B cell (primary cell): ENCODE measurements around the gene GARIN5A. TPM values are rescaled to one million over a fixed set of nuclear protein-coding genes. Genes with fewer than 3 reads are reported as not detected.

Experiments used
- ATAC-seq: fragments of 200-7000 bp; cut with Tn5 transposase; one replicate; pipeline ENCODE4 v1.10.0; 2021; ENCODE audit warnings: low read depth, mild to moderate bottlenecking, moderate number of reproducible peaks, moderate library complexity
- CTCF ChIA-PET: fragments of 350-600 bp; sonication (Branson Sonifier 250); formaldehyde crosslinking; loops from one replicate; lab custom pipeline; 2021; ENCODE audit warnings: antibody characterized with exemption, inconsistent platforms; lab: Charles Lee
- POLR2A ChIA-PET: fragments of 350-600 bp; sonication (Branson Sonifier 250); formaldehyde crosslinking; loops from one replicate; lab custom pipeline; 2021; ENCODE audit warnings: antibody characterized with exemption; lab: Charles Lee
- DNase-seq: peaks from one replicate; pipeline ENCODE4 v3.0.0; 2013
- H2AFZ ChIP-seq: 2 replicates; pipeline ENCODE4 v1.6.1; 2012; ENCODE audit warnings: mild to moderate bottlenecking, low read depth, low read length; ENCODE audit not compliant: insufficient read depth, poor library complexity, severe bottlenecking
- H3K27ac ChIP-seq, 2 donors: 1 replicate in 1 of 2; 2 replicates in 1 of 2; pipeline ENCODE4 v1.5.1; 2012 to 2013; ENCODE audit warnings: low read length in 2 of 2, mild to moderate bottlenecking in 2 of 2, moderate library complexity in 1 of 2
- H3K27me3 ChIP-seq, 4 experiments: fragments of 200-600 bp in 1 of 4; sonication (generic) in 1 of 4; replicated peaks in 1 of 4; 1 replicate in 2 of 4; 2 replicates in 2 of 4; pipeline versions ENCODE4 v1.6.1 to v1.7.0; 2013 to 2016; ENCODE audit warnings: low read length in 3 of 4, mild to moderate bottlenecking in 2 of 4, mixed read lengths in 1 of 4, moderate library complexity in 1 of 4; ENCODE audit not compliant: insufficient read depth in 4 of 4, control insufficient read depth in 3 of 4; ENCODE audit errors: control extremely low read depth in 1 of 4
- H3K36me3 ChIP-seq, 2 experiments: replicated peaks in 1 of 2; 1 replicate in 1 of 2; 2 replicates in 1 of 2; pipeline versions ENCODE4 v1.6.1 to v1.7.1; 2013; ENCODE audit warnings: low read length in 1 of 2; ENCODE audit not compliant: insufficient read depth in 2 of 2, control insufficient read depth in 1 of 2; ENCODE audit errors: control extremely low read depth in 1 of 2, extremely low read depth in 1 of 2
- H3K4me1 ChIP-seq, 2 donors: fragments of 200-600 bp in 1 of 2; sonication (generic) in 1 of 2; 1 replicate in 1 of 2; 2 replicates in 1 of 2; pipeline versions ENCODE4 v1.5.1 to v1.6.1; 2013 to 2017; ENCODE audit warnings: low read length in 2 of 2; ENCODE audit not compliant: control insufficient read depth in 2 of 2, insufficient read depth in 2 of 2
- H3K4me2 ChIP-seq: replicated peaks from 2 replicates; pipeline ENCODE3; 2012; ENCODE audit warnings: mild to moderate bottlenecking, low read depth, low read length; ENCODE audit not compliant: poor library complexity, severe bottlenecking
- H3K4me3 ChIP-seq, 5 experiments: fragments of 200-600 bp in 1 of 5; sonication (generic) in 1 of 5; 1 replicate in 3 of 5; 2 replicates in 2 of 5; pipeline versions ENCODE4 v1.5.1 to v1.7.0; 2011 to 2016; ENCODE audit warnings: low read length in 4 of 5, mild to moderate bottlenecking in 4 of 5, low read depth in 2 of 5, control low read depth in 1 of 5, moderate library complexity in 1 of 5; ENCODE audit not compliant: insufficient read depth in 1 of 5; ENCODE audit errors: control extremely low read depth in 1 of 5, extremely low read depth in 1 of 5
- H3K79me2 ChIP-seq: fragments of 200-600 bp; sonication (generic); one replicate; pipeline ENCODE4 v1.6.0; 2016; ENCODE audit warnings: low read length; ENCODE audit not compliant: control insufficient read depth, insufficient read depth
- H3K9ac ChIP-seq: fragments of 200-600 bp; sonication (generic); 2 replicates; pipeline ENCODE4 v1.6.1; 2017; ENCODE audit warnings: mild to moderate bottlenecking, low read length, moderate library complexity
- H3K9me3 ChIP-seq, 3 donors: one replicate each; pipeline versions ENCODE4 v1.6.1 to v1.7.1; 2013; ENCODE audit warnings: low read length in 2 of 3; ENCODE audit not compliant: control insufficient read depth in 2 of 3, insufficient read depth in 1 of 3; ENCODE audit errors: control extremely low read depth in 1 of 3
- H4K20me1 ChIP-seq: 2 replicates; pipeline ENCODE4 v1.6.0; 2012; ENCODE audit warnings: mild to moderate bottlenecking, low read length; ENCODE audit not compliant: insufficient read depth, control insufficient read depth, poor library complexity, severe bottlenecking
- H3K27ac Mint-ChIP-seq: one replicate; pipeline ENCODE4 v1.8.0; 2021; ENCODE audit warnings: mixed read lengths
- H3K27me3 Mint-ChIP-seq: one replicate; pipeline ENCODE4 v1.8.0; 2021; ENCODE audit warnings: mixed read lengths
- H3K4me1 Mint-ChIP-seq: one replicate; pipeline ENCODE4 v1.8.0; 2021; ENCODE audit warnings: mixed read lengths
- H3K4me3 Mint-ChIP-seq: one replicate; pipeline ENCODE4 v1.8.0; 2021; ENCODE audit warnings: mixed read lengths
- H3K9me3 Mint-ChIP-seq: one replicate; pipeline ENCODE4 v1.8.0; 2022; ENCODE audit warnings: mixed read lengths; ENCODE audit not compliant: insufficient read depth
- EZH2 ChIP-seq: IDR thresholded peaks from 2 replicates; pipeline ENCODE4 v1.6.1; 2012; ENCODE audit warnings: borderline replicate concordance, low read depth, mild to moderate bottlenecking, moderate library complexity, low read length; ENCODE audit not compliant: insufficient read depth, poor library complexity, severe bottlenecking
- WGBS: methylation state at CpG from one replicate; pipeline ENCODE4 v1.1.5; 2013; ENCODE audit warnings: missing lambda C conversion rate; ENCODE audit not compliant: insufficient coverage; 5-methylcytosine and 5-hydroxymethylcytosine counted together
- intact Hi-C: fragments of 100-400 bp; cut with micrococcal nuclease; formaldehyde crosslinking; loops from one replicate; pipeline ENCODE4 v1.10.0; 2022
- polyA plus RNA-seq: library from polyadenylated mRNA; depleted of rRNA; stranded (reverse); fragments of >200 nt; gene quantifications from 2 replicates; pipeline ENCODE4 v1.2.3, GENCODE V29; 2012
- total RNA-seq, 2 donors: library from RNA; stranded (reverse); fragments of 120-200 nt in 1 of 2; gene quantifications; 1 replicate in 1 of 2; 2 replicates in 1 of 2; pipeline versions ENCODE4 v1.2.3 to v1.2.4, GENCODE V29; 2013 to 2022
- TF ChIP-seq, protein P1 (sequence below): fragments of 200-600 bp; IDR thresholded peaks from one replicate; pipeline ENCODE4 v1.8.0; 2022; ENCODE audit warnings: antibody characterized with exemption, mild to moderate bottlenecking

The GARIN5A gene
- total and polyA plus RNA-seq, 2 donors (not counting 1 experiment from before 2014, with no cell fraction given), result 0.22 to 0.34 TPM

GRCh38 chr19:50427997-50428425 is 48.6 kb downstream of the GARIN5A start:
- TF ChIP-seq, protein P1, sequence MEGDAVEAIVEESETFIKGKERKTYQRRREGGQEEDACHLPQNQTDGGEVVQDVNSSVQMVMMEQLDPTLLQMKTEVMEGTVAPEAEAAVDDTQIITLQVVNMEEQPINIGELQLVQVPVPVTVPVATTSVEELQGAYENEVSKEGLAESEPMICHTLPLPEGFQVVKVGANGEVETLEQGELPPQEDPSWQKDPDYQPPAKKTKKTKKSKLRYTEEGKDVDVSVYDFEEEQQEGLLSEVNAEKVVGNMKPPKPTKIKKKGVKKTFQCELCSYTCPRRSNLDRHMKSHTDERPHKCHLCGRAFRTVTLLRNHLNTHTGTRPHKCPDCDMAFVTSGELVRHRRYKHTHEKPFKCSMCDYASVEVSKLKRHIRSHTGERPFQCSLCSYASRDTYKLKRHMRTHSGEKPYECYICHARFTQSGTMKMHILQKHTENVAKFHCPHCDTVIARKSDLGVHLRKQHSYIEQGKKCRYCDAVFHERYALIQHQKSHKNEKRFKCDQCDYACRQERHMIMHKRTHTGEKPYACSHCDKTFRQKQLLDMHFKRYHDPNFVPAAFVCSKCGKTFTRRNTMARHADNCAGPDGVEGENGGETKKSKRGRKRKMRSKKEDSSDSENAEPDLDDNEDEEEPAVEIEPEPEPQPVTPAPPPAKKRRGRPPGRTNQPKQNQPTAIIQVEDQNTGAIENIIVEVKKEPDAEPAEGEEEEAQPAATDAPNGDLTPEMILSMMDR, result no peak
- TF ChIP-seq EZH2, result no peak
- H3K79me2 ChIP-seq, result peaks cover 7% of the 10 kb centered on the region
- intact Hi-C loops, result no loop called here
- H3K27ac ChIP-seq, result peak overlapping the region; percentile 97 to 99
- peaks cover 65% of the 10 kb centered on the region for H3K4me1 Mint-ChIP-seq
- no peak overlapping the region for H3K9ac ChIP-seq
- peak overlapping the region; percentile 61 for H3K4me2 ChIP-seq
- peaks cover 29% of the 10 kb centered on the region for H4K20me1 ChIP-seq
- no peaks in the 10 kb centered on the region for H3K9me3 Mint-ChIP-seq
- peaks cover 2 to 54% of the 10 kb centered on the region in 2 experiments for H3K36me3 ChIP-seq
- no peak overlapping the region for H2AFZ ChIP-seq
- peak overlapping the region in 1 of 5 experiments; percentile 13 for H3K4me3 ChIP-seq
- H3K9me3 ChIP-seq, result peaks cover 0 to 16% (median 0%) of the 10 kb centered on the region in 3 donors
- ChIA-PET CTCF (interaction anchor here (0.6 to 3.5 kb wide), 7 partner anchors 9 to 280 kb away, joined by 3 to 9 read pairs (median 5); partner anchors contain the start of gene SPIB), POLR2A (interaction anchor here (1.3 to 6.0 kb wide), 4 partner anchors 10 to 85 kb away, joined by 3 to 96 read pairs (median 6); partner anchors contain the start of gene SPIB)
- peaks cover 54 to 77% of the 10 kb centered on the region in 2 donors for H3K4me1 ChIP-seq
- peak; percentile 25 for ATAC-seq
- H3K27me3 ChIP-seq, result no peaks in the 10 kb centered on the region
- H3K27ac Mint-ChIP-seq, result peak overlapping the region; percentile 99
- H3K4me3 Mint-ChIP-seq, result peak overlapping the region; percentile 49
- 5% methylated on average over 37 of the region's 38 CpGs for WGBS
- peak; percentile 94 for DNase-seq
- H3K27me3 Mint-ChIP-seq, result no peaks in the 10 kb centered on the region

DNA sequence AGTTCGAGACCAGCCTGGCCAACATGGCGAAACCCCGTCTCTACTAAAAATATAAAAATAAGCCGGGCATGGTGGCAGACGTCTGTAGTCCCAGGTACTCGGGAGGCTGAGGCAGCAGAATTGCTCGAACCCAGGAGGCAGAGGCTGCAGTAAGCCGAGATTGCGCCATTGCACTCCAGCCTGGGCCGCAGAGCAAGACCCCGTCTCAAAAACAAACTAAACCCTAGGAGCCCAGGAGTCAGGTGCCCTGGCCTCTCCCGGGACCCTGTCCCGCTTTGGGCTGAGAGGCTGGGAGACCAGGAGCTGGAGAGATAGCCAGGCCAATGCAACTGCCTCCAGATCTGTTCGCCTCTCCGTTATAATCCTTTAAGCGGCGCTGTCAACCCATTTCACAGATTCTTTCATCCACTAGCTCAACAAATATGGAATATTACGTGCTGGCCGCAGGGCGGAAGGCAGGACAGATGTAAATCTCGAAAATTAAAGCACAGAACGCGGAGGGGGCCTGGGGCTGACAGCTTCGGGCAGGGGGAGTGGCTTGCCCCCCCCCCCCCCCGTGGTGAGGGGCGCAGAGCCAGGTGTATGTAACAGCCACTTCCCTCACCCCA is 49.2 kb downstream of the GARIN5A start:
- POLR2A ChIA-PET, result interaction anchor here (1.3 to 6.0 kb wide), 4 partner anchors 10 to 85 kb away, joined by 3 to 96 read pairs (median 6); partner anchors contain the start of gene SPIB
- H3K27me3 ChIP-seq, result no peaks in the 10 kb centered on the region
- 90% methylated on average over 17 of the region's 26 CpGs for WGBS
- peaks cover 54 to 77% of the 10 kb centered on the region in 2 donors for H3K4me1 ChIP-seq
- Mint-ChIP-seq H3K4me3 (peak overlapping the region; percentile 49), H3K4me1 (peaks cover 63% of the 10 kb centered on the region), H3K27ac (peak overlapping the region; percentile 99), H3K27me3 (no peaks in the 10 kb centered on the region), H3K9me3 (no peaks in the 10 kb centered on the region)
- H3K4me3 ChIP-seq, result no peak overlapping the region
- peak overlapping the region; percentile 97 to 99 for H3K27ac ChIP-seq
- H3K9ac ChIP-seq, result no peak overlapping the region
- peak overlapping the region; percentile 61 for H3K4me2 ChIP-seq
- peaks cover 35% of the 10 kb centered on the region for H4K20me1 ChIP-seq
- H3K9me3 ChIP-seq, result peaks cover 0 to 16% (median 0%) of the 10 kb centered on the region in 3 donors
- CTCF ChIA-PET, result interaction anchor here (0.9 to 3.5 kb wide), 5 partner anchors 8 to 70 kb away, joined by 5 to 9 read pairs (median 6); partner anchors contain the start of gene SPIB
- ATAC-seq (no peak), DNase-seq (no peak)
- no peak overlapping the region for H2AFZ ChIP-seq
- intact Hi-C loops, result no loop called here
- H3K79me2 ChIP-seq, result peaks cover 13% of the 10 kb centered on the region
- H3K36me3 ChIP-seq, result peaks cover 2 to 59% of the 10 kb centered on the region in 2 experiments
- TF ChIP-seq, protein P1, result no peak
- no peak for TF ChIP-seq EZH2
